ENCODE measurements around the gene VPS13C.

The VPS13C gene

DNA sequence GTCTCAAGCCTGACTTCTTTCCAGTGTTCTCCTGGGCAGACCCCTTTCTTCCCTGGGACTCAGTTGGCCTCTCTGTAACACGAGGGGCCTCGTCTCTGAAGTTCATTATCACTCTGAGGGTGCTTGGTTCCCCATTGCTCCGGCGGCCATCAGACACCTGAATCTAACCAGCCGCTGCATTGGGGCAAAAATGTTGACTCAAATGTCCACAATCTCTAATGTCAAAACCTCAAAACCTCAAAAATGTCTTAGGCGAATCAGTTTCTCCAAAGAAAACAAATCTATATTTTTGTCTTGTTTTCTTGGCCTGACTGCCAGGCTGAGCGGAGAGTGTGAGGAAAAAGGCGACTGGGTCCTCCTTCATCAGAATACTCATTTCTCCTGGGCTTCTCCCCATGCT is 220.7 kb downstream of the VPS13C start:
- peak; percentile 4 for DNase-seq
- H2BK120ac ChIP-seq (ENCODE audit: low read depth, low read length) = no peak overlapping the region
- 81% methylated on average over 8 of the region's 8 CpGs for WGBS
- no peaks in the 10 kb centered on the region for H3K9me3 ChIP-seq (ENCODE audit: control insufficient read depth, low read length)
- no peaks in the 10 kb centered on the region for H3K79me1 ChIP-seq (replicated peaks; ENCODE audit: low read length, poor library complexity, severe bottlenecking)
- no peak overlapping the region for H2BK12ac ChIP-seq (ENCODE audit: low read length in 2 of 2)
- H3K4me2 ChIP-seq (ENCODE audit: low read length, poor library complexity, severe bottlenecking) = no peak overlapping the region
- no peak overlapping the region for H3K27ac ChIP-seq (ENCODE audit: low read length, poor library complexity, severe bottlenecking)
- no peak overlapping the region for H3K14ac ChIP-seq (ENCODE audit: low read length in 2 of 2)
- H3K4ac ChIP-seq (ENCODE audit: low read depth in 1 of 2, low read length in 2 of 2) = no peak overlapping the region
- no peak overlapping the region for H3K18ac ChIP-seq (ENCODE audit: low read depth in 1 of 2, low read length in 2 of 2)
- H3K9ac ChIP-seq (ENCODE audit: low read length) = no peak overlapping the region
- H3K36me3 ChIP-seq (ENCODE audit: control insufficient read depth in 1 of 2, insufficient read depth in 2 of 2, low read depth in 1 of 2, low read length in 2 of 2) = no peaks in the 10 kb centered on the region
- no peak overlapping the region for H4K91ac ChIP-seq (ENCODE audit: low read length)
- no peak overlapping the region for H2AK5ac ChIP-seq (ENCODE audit: low read length, severe bottlenecking)
- H3K23ac ChIP-seq (ENCODE audit: low read length in 2 of 2) = no peak overlapping the region
- H2BK15ac ChIP-seq (ENCODE audit: low read depth, poor library complexity, severe bottlenecking) = no peak overlapping the region
- peaks cover 11 to 21% of the 10 kb centered on the region in 2 experiments for H3K27me3 ChIP-seq (ENCODE audit: control insufficient read depth in 1 of 2, insufficient read depth in 1 of 2, low read length in 2 of 2)
- no peak overlapping the region for H2AFZ ChIP-seq (ENCODE audit: low read depth, low read length)
- H2BK5ac ChIP-seq (ENCODE audit: low read depth, low read length, poor library complexity, severe bottlenecking) = no peak overlapping the region
- peaks cover 9% of the 10 kb centered on the region for H3K4me1 ChIP-seq (ENCODE audit: control insufficient read depth, insufficient read depth, low read depth, low read length)
- no peak overlapping the region for H4K8ac ChIP-seq (ENCODE audit: low read length)
- H3K4me3 ChIP-seq (ENCODE audit: insufficient read depth in 1 of 2, low read depth in 1 of 2, low read length in 2 of 2) = no peak overlapping the region

DNA sequence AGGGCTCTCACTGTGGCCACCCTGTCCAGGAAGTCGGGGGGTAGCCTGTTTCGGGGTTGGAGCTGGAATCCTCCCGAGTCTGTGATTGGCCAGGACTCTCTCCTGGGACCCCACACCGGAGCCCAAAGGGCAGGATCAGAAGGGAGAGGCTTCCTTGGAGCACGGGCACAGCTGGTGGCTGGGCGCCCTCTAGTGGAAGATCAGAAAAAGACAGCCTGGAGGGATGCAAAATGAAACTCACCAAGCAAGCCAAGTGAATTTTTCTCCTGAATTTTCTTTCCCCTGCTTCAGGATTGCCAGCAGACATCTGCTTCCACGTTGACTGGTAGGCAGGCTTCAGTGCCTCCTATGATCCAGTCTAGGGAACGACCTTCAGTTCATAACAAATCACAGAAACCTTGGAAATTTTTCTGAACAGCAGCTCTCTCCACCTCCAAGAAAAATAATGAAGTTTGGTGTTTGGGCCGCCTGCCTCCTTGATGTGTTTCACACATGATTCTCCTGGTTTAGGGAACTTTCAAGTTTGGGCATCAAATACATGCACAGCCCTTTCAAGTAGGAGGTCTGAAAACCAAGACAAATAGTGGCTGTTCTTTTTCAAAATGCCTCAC is 224.6 kb downstream of the VPS13C start:
- Histone ChIP-seq H3K27me3 (ENCODE audit: control insufficient read depth in 1 of 2, insufficient read depth in 1 of 2, low read length in 2 of 2) (peaks cover 19 to 30% of the 10 kb centered on the region in 2 experiments), H2BK5ac (ENCODE audit: low read depth, low read length, poor library complexity, severe bottlenecking) (no peak overlapping the region), H3K9me3 (ENCODE audit: control insufficient read depth, low read length) (no peaks in the 10 kb centered on the region), H3K4ac (ENCODE audit: low read depth in 1 of 2, low read length in 2 of 2) (no peak overlapping the region), H3K4me2 (ENCODE audit: low read length, poor library complexity, severe bottlenecking) (no peak overlapping the region), H3K4me1 (ENCODE audit: control insufficient read depth, insufficient read depth, low read depth, low read length) (peaks cover 14% of the 10 kb centered on the region), H4K8ac (ENCODE audit: low read length) (no peak overlapping the region), H3K23ac (ENCODE audit: low read length in 2 of 2) (no peak overlapping the region), H2BK12ac (ENCODE audit: low read length in 2 of 2) (no peak overlapping the region), H4K91ac (ENCODE audit: low read length) (no peak overlapping the region), H3K9ac (ENCODE audit: low read length) (peak overlapping the region; percentile 63), H3K18ac (ENCODE audit: low read depth in 1 of 2, low read length in 2 of 2) (no peak overlapping the region), H2AK5ac (ENCODE audit: low read length, severe bottlenecking) (no peak overlapping the region), H3K79me1 (replicated peaks; ENCODE audit: low read length, poor library complexity, severe bottlenecking) (no peaks in the 10 kb centered on the region), H3K36me3 (ENCODE audit: control insufficient read depth in 1 of 2, insufficient read depth in 2 of 2, low read depth in 1 of 2, low read length in 2 of 2) (no peaks in the 10 kb centered on the region), H3K27ac (ENCODE audit: low read length, poor library complexity, severe bottlenecking) (no peak overlapping the region), H2BK120ac (ENCODE audit: low read depth, low read length) (no peak overlapping the region), H2BK15ac (ENCODE audit: low read depth, poor library complexity, severe bottlenecking) (no peak overlapping the region), H3K14ac (ENCODE audit: low read length in 2 of 2) (no peak overlapping the region), H2AFZ (ENCODE audit: low read depth, low read length) (no peak overlapping the region), H3K4me3 (ENCODE audit: insufficient read depth in 1 of 2, low read depth in 1 of 2, low read length in 2 of 2) (peak overlapping the region in 1 of 2 experiments; percentile 43)
- DNase-seq = peak; percentile 57
- 10% methylated on average over 9 of the region's 9 CpGs for WGBS

DNA sequence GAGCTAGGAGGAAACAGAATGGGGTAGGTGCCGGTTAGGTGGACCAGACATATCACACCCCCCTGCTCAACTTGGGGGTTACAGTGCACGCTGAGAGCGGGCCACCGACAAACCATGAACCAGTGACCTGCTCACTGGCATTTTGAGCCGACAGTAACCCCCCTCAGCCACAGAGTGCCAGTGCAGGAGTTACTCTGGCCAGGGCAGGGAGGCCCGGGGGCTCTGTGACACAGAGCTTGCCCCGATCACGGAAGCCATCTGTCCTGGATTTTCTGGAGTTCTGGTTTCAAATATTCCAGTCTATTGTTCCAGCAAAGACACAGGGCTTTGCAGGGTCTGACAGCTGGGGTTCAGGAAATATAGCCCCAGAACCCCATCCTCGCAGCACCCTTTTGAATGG is 225.2 kb downstream of the VPS13C start:
- Histone ChIP-seq H3K4me2 (ENCODE audit: low read length, poor library complexity, severe bottlenecking) (no peak overlapping the region), H3K27me3 (ENCODE audit: control insufficient read depth in 1 of 2, insufficient read depth in 1 of 2, low read length in 2 of 2) (peaks cover 19 to 30% of the 10 kb centered on the region in 2 experiments), H3K23ac (ENCODE audit: low read length in 2 of 2) (no peak overlapping the region), H3K79me1 (replicated peaks; ENCODE audit: low read length, poor library complexity, severe bottlenecking) (no peaks in the 10 kb centered on the region), H3K18ac (ENCODE audit: low read depth in 1 of 2, low read length in 2 of 2) (no peak overlapping the region), H3K27ac (ENCODE audit: low read length, poor library complexity, severe bottlenecking) (no peak overlapping the region), H3K4me3 (ENCODE audit: insufficient read depth in 1 of 2, low read depth in 1 of 2, low read length in 2 of 2) (peak overlapping the region in 1 of 2 experiments; percentile 43), H2AFZ (ENCODE audit: low read depth, low read length) (no peak overlapping the region), H2BK5ac (ENCODE audit: low read depth, low read length, poor library complexity, severe bottlenecking) (no peak overlapping the region), H3K9ac (ENCODE audit: low read length) (peak overlapping the region; percentile 63), H3K4ac (ENCODE audit: low read depth in 1 of 2, low read length in 2 of 2) (no peak overlapping the region), H2BK12ac (ENCODE audit: low read length in 2 of 2) (no peak overlapping the region), H2AK5ac (ENCODE audit: low read length, severe bottlenecking) (no peak overlapping the region), H3K4me1 (ENCODE audit: control insufficient read depth, insufficient read depth, low read depth, low read length) (peaks cover 10% of the 10 kb centered on the region), H4K8ac (ENCODE audit: low read length) (no peak overlapping the region), H3K9me3 (ENCODE audit: control insufficient read depth, low read length) (no peaks in the 10 kb centered on the region), H2BK15ac (ENCODE audit: low read depth, poor library complexity, severe bottlenecking) (no peak overlapping the region), H3K14ac (ENCODE audit: low read length in 2 of 2) (no peak overlapping the region), H4K91ac (ENCODE audit: low read length) (no peak overlapping the region), H2BK120ac (ENCODE audit: low read depth, low read length) (no peak overlapping the region), H3K36me3 (ENCODE audit: control insufficient read depth in 1 of 2, insufficient read depth in 2 of 2, low read depth in 1 of 2, low read length in 2 of 2) (no peaks in the 10 kb centered on the region)
- 86% methylated on average over 9 of the region's 9 CpGs for WGBS
- DNase-seq = no peak

- Histone ChIP-seq H3K27ac (ENCODE audit: low read length, poor library complexity, severe bottlenecking) (no peak overlapping the region), H3K18ac (ENCODE audit: low read depth in 1 of 2, low read length in 2 of 2) (no peak overlapping the region), H2BK15ac (ENCODE audit: low read depth, poor library complexity, severe bottlenecking) (no peak overlapping the region), H3K9ac (ENCODE audit: low read length) (no peak overlapping the region), H4K91ac (ENCODE audit: low read length) (no peak overlapping the region), H3K36me3 (ENCODE audit: control insufficient read depth in 1 of 2, insufficient read depth in 2 of 2, low read depth in 1 of 2, low read length in 2 of 2) (no peaks in the 10 kb centered on the region), H4K8ac (ENCODE audit: low read length) (no peak overlapping the region), H2BK12ac (ENCODE audit: low read length in 2 of 2) (no peak overlapping the region), H2AK5ac (ENCODE audit: low read length, severe bottlenecking) (no peak overlapping the region), H3K9me3 (ENCODE audit: control insufficient read depth, low read length) (no peaks in the 10 kb centered on the region), H3K14ac (ENCODE audit: low read length in 2 of 2) (no peak overlapping the region), H2AFZ (ENCODE audit: low read depth, low read length) (no peak overlapping the region), H3K4me2 (ENCODE audit: low read length, poor library complexity, severe bottlenecking) (no peak overlapping the region), H2BK5ac (ENCODE audit: low read depth, low read length, poor library complexity, severe bottlenecking) (no peak overlapping the region), H3K27me3 (ENCODE audit: control insufficient read depth in 1 of 2, insufficient read depth in 1 of 2, low read length in 2 of 2) (peaks cover 26 to 33% of the 10 kb centered on the region in 2 experiments), H3K4me3 (ENCODE audit: insufficient read depth in 1 of 2, low read depth in 1 of 2, low read length in 2 of 2) (no peak overlapping the region), H3K4ac (ENCODE audit: low read depth in 1 of 2, low read length in 2 of 2) (no peak overlapping the region), H3K23ac (ENCODE audit: low read length in 2 of 2) (no peak overlapping the region), H3K79me1 (replicated peaks; ENCODE audit: low read length, poor library complexity, severe bottlenecking) (no peaks in the 10 kb centered on the region), H2BK120ac (ENCODE audit: low read depth, low read length) (no peak overlapping the region), H3K4me1 (ENCODE audit: control insufficient read depth, insufficient read depth, low read depth, low read length) (peaks cover 5% of the 10 kb centered on the region)
- DNase-seq = peak; percentile 67
- 36% methylated on average over 16 of the region's 16 CpGs for WGBS
Observed at GRCh38 chr15:61834076-61834697, 226.1 kb downstream of the VPS13C start.
